H1 (cell line): ENCODE results near the gene TCEANC. TPM values are rescaled to one million over a fixed set of nuclear protein-coding genes. Genes with fewer than 3 reads are reported as not detected.

Experiments used
- BRCA1 ChIP-seq: IDR thresholded peaks from 2 replicates; pipeline ENCODE4 v1.6.1; 2012; ENCODE audit warnings: low read depth, low read length, improper control_type of control experiment
- CBX8 ChIP-seq: fragments of 300-800, 300-1000 bp; sonication (generic); IDR thresholded peaks from 2 replicates; pipeline ENCODE4 v1.7.1; 2016; ENCODE audit warnings: low read depth, low read length, borderline replicate concordance
- HDAC6 ChIP-seq: IDR thresholded peaks from one replicate; pipeline ENCODE4 v1.7.1; 2012; ENCODE audit warnings: low read depth, mild to moderate bottlenecking, inconsistent platforms, low read length, moderate library complexity
- MAFK ChIP-seq: IDR thresholded peaks from 2 replicates; pipeline ENCODE4 v1.6.1; 2012; ENCODE audit warnings: low read depth, mild to moderate bottlenecking, improper control_type of control experiment, low read length
- NANOG ChIP-seq: IDR thresholded peaks from 2 replicates; pipeline ENCODE4 v1.6.1; 2011; ENCODE audit warnings: low read length, low read depth, mild to moderate bottlenecking, inconsistent platforms; ENCODE audit not compliant: insufficient read depth, poor library complexity, severe bottlenecking
- RFX5 ChIP-seq: IDR thresholded peaks from 2 replicates; pipeline ENCODE4 v1.6.1; 2011; ENCODE audit warnings: low read depth, low read length, improper control_type of control experiment, borderline replicate concordance
- RXRA ChIP-seq: IDR thresholded peaks from 2 replicates; pipeline ENCODE4 v1.6.1; 2011; ENCODE audit warnings: low read depth, mild to moderate bottlenecking, low read length, moderate library complexity; ENCODE audit not compliant: insufficient read depth
- SP2 ChIP-seq: IDR thresholded peaks from 2 replicates; pipeline ENCODE4 v1.6.1; 2012; ENCODE audit warnings: mild to moderate bottlenecking, low read length, inconsistent platforms
- polyA plus RNA-seq, 7 experiments: library from polyadenylated mRNA; depleted of rRNA in 3 of 7; stranded (reverse) in 5 of 7; unstranded in 2 of 7; fragments of >200 nt in 5 of 7; fragments of 200-250 nt in 2 of 7; gene quantifications; 1 replicate in 5 of 7; 2 replicates in 1 of 7; 4 replicates in 1 of 7; pipeline versions ENCODE4 v1.2.1 to v1.2.3, GENCODE V29; 2011 to 2013; ENCODE audit warnings: missing spikeins in 2 of 7, mixed read lengths in 2 of 7
- total RNA-seq: library from RNA; stranded (reverse); fragmentation: NEBNext Ultra II Directional; extraction: Animal tissue kit (Norgen Biotek cat#: 25700); gene quantifications from 2 replicates; pipeline ENCODE4 v1.2.1, GENCODE V29; 2021
- TF ChIP-seq, protein P1 (sequence below): fragments of 300-600 bp; sonication (generic); IDR thresholded peaks from 2 replicates; pipeline ENCODE4 v1.7.1; 2012; ENCODE audit warnings: low read length, moderate library complexity, mild to moderate bottlenecking, inconsistent platforms; ENCODE audit not compliant: insufficient replicate concordance
- TF ChIP-seq, protein P2 (sequence below): IDR thresholded peaks from 2 replicates; pipeline ENCODE4 v1.6.1; 2012; ENCODE audit warnings: inconsistent platforms
- TF ChIP-seq, protein P3 (sequence below): IDR thresholded peaks from 2 replicates; pipeline ENCODE4 v1.6.1; 2011; ENCODE audit warnings: low read length, improper control_type of control experiment

TCEANC gene
- total and polyA plus RNA-seq, 2 of the 8 experiments (the other 6 are each of a cell fraction or from before 2014, with no cell fraction given): 0.88 to 2.0 TPM

DNA sequence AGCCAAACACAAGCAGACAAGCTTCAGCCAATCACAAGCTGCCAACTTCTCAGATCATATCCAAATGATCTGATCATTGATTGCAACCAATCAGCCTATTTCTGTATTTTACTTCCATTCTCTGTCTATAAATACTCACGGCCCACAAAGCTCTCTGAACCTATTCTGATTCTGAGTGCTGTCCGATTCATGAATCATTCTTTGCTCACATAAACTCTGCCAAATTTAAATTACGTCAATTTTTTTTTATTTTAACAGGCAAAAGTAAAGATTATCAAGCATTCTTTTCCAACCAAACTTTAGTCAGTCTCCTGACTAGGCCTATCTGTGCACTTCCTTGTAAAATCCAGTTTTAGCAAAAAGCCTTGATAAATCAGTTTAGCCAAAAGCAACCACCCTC, 1.8 kb upstream of the TCEANC start (continued):
- TF ChIP-seq, protein P1, sequence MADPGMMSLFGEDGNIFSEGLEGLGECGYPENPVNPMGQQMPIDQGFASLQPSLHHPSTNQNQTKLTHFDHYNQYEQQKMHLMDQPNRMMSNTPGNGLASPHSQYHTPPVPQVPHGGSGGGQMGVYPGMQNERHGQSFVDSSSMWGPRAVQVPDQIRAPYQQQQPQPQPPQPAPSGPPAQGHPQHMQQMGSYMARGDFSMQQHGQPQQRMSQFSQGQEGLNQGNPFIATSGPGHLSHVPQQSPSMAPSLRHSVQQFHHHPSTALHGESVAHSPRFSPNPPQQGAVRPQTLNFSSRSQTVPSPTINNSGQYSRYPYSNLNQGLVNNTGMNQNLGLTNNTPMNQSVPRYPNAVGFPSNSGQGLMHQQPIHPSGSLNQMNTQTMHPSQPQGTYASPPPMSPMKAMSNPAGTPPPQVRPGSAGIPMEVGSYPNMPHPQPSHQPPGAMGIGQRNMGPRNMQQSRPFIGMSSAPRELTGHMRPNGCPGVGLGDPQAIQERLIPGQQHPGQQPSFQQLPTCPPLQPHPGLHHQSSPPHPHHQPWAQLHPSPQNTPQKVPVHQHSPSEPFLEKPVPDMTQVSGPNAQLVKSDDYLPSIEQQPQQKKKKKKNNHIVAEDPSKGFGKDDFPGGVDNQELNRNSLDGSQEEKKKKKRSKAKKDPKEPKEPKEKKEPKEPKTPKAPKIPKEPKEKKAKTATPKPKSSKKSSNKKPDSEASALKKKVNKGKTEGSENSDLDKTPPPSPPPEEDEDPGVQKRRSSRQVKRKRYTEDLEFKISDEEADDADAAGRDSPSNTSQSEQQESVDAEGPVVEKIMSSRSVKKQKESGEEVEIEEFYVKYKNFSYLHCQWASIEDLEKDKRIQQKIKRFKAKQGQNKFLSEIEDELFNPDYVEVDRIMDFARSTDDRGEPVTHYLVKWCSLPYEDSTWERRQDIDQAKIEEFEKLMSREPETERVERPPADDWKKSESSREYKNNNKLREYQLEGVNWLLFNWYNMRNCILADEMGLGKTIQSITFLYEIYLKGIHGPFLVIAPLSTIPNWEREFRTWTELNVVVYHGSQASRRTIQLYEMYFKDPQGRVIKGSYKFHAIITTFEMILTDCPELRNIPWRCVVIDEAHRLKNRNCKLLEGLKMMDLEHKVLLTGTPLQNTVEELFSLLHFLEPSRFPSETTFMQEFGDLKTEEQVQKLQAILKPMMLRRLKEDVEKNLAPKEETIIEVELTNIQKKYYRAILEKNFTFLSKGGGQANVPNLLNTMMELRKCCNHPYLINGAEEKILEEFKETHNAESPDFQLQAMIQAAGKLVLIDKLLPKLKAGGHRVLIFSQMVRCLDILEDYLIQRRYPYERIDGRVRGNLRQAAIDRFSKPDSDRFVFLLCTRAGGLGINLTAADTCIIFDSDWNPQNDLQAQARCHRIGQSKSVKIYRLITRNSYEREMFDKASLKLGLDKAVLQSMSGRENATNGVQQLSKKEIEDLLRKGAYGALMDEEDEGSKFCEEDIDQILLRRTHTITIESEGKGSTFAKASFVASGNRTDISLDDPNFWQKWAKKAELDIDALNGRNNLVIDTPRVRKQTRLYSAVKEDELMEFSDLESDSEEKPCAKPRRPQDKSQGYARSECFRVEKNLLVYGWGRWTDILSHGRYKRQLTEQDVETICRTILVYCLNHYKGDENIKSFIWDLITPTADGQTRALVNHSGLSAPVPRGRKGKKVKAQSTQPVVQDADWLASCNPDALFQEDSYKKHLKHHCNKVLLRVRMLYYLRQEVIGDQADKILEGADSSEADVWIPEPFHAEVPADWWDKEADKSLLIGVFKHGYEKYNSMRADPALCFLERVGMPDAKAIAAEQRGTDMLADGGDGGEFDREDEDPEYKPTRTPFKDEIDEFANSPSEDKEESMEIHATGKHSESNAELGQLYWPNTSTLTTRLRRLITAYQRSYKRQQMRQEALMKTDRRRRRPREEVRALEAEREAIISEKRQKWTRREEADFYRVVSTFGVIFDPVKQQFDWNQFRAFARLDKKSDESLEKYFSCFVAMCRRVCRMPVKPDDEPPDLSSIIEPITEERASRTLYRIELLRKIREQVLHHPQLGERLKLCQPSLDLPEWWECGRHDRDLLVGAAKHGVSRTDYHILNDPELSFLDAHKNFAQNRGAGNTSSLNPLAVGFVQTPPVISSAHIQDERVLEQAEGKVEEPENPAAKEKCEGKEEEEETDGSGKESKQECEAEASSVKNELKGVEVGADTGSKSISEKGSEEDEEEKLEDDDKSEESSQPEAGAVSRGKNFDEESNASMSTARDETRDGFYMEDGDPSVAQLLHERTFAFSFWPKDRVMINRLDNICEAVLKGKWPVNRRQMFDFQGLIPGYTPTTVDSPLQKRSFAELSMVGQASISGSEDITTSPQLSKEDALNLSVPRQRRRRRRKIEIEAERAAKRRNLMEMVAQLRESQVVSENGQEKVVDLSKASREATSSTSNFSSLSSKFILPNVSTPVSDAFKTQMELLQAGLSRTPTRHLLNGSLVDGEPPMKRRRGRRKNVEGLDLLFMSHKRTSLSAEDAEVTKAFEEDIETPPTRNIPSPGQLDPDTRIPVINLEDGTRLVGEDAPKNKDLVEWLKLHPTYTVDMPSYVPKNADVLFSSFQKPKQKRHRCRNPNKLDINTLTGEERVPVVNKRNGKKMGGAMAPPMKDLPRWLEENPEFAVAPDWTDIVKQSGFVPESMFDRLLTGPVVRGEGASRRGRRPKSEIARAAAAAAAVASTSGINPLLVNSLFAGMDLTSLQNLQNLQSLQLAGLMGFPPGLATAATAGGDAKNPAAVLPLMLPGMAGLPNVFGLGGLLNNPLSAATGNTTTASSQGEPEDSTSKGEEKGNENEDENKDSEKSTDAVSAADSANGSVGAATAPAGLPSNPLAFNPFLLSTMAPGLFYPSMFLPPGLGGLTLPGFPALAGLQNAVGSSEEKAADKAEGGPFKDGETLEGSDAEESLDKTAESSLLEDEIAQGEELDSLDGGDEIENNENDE: no peak
- TF ChIP-seq RXRA (no peak), RFX5 (no peak), SP2 (no peak), CBX8 (no peak), NANOG (no peak), BRCA1 (no peak), HDAC6 (no peak), MAFK (no peak)
- TF ChIP-seq, protein P2, sequence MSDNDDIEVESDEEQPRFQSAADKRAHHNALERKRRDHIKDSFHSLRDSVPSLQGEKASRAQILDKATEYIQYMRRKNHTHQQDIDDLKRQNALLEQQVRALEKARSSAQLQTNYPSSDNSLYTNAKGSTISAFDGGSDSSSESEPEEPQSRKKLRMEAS: no peak
- TF ChIP-seq, protein P3, sequence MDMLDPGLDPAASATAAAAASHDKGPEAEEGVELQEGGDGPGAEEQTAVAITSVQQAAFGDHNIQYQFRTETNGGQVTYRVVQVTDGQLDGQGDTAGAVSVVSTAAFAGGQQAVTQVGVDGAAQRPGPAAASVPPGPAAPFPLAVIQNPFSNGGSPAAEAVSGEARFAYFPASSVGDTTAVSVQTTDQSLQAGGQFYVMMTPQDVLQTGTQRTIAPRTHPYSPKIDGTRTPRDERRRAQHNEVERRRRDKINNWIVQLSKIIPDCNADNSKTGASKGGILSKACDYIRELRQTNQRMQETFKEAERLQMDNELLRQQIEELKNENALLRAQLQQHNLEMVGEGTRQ: no peak
